ENCODE measurements around the gene TMA16.

TMA16 gene

DNA sequence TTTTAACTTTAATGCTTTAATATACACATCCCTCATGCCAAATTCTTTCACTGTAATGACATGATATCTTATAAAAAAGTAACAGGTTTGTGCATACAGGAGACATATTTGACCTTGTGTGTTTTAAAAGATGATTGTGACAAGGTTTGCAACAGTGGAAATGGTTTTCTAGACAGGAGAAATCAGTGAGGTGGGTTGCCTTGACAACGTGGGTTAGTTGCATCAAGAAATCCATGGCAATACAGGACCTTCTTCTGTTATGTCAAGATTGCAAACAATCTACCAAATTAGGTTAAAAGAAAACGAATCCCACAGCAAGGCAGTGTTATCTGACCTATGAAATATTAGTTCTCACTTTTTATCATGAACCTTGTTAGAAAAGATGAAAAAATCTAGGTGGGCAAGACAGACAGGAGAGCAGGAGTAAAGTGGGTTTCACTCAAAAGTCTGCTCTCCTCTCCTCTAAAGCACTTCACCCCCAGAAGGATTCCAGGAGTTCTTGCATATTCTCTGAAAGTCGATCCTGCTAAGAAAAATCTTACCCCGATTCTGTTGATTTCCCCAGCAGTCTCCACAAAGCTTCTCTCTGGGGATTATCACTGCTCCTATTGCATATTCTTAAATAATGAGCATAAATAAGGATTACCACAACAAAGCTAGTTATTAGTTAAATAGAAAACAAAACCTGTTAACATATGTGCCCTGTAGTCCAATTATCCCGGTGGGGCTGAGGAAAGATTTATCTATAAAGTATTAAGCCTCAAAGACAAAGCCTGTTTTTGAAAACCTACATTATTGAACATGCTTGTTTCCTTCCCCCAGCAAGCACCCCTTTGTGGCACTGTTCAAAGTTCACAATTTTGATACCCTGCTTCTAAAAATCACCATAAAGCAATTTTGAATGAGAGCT lies 71.0 kb downstream of the TMA16 start:
- no peak for DNase-seq

DNA sequence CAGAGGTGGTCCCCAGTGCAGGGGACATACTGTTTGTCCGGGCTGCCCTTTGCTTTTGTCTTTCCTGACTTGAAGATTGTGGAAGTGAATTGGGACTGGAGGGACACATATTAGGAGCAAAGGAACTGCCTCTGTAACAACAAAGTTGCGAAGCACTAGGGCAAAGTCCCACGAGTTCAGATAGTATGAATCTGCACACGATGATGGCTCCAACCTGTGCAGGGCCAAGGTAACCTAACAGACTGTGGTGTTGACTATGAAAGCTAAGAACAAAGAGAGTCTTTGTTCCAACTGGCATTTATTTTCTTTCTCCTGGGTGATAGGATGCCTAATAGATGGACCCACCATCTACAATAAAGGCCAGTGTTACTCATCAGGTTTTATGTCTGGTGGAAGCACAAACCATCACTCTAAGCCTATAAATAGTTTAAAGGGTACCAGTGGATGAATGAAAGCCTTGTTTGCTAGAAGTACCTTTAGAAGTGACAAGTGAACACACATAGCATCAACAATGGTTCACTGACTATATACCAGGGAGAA lies 71.8 kb downstream of the TMA16 start:
- no peak for DNase-seq

DNA sequence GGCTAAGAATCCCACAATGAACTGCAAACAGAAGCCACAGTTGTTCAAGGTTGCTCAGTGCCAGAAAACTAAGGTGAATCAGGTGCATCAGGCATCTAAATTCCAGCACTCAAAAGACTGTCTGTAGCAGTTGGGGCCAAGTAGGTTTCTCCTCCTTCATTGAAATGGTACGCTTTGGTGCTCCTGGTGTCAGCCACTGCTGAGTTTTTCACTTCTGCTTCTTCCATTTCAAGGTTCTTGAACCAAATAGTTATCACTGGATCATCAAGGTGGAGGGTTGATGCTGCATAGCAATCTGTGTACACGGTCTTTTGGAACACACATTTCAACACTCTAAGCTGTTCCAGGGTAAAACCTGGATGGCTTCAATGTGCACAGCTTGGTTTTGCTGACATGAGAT lies 74.4 kb downstream of the TMA16 start:
- no peak for DNase-seq

Data from 8988T (cell line).